Endothelial cell of umbilical vein (primary cell): ENCODE data around the gene ATP2C2.

Experiments
- EZH2 ChIP-seq: IDR thresholded peaks from 2 replicates; pipeline ENCODE4 v1.6.1; 2012; ENCODE audit warnings: borderline replicate concordance, low read depth, mild to moderate bottlenecking, moderate library complexity, low read length, inconsistent platforms; ENCODE audit not compliant: severe bottlenecking
- FOS ChIP-seq: IDR thresholded peaks from 2 replicates; pipeline ENCODE4 v1.6.1; 2011; ENCODE audit warnings: mild to moderate bottlenecking, low read length, moderate library complexity, borderline replicate concordance; ENCODE audit not compliant: insufficient read depth
- MAX ChIP-seq: IDR thresholded peaks from 2 replicates; pipeline ENCODE4 v1.6.1; 2011; ENCODE audit not compliant: insufficient read depth, insufficient read length
- MYC ChIP-seq: IDR thresholded peaks from one replicate; pipeline ENCODE4 v1.6.1; 2011; ENCODE audit warnings: mild to moderate bottlenecking, low read depth, low read length
- POLR2A ChIP-seq: IDR thresholded peaks from 2 replicates; pipeline ENCODE4 v1.6.1; 2012; ENCODE audit warnings: low read depth, mild to moderate bottlenecking, control low read depth, low read length
- POLR2AphosphoS5 ChIP-seq: IDR thresholded peaks from 2 replicates; pipeline ENCODE4 v1.6.1; 2012; ENCODE audit warnings: low read depth, mild to moderate bottlenecking, control low read depth, low read length, moderate library complexity; ENCODE audit not compliant: insufficient read depth
- TF ChIP-seq, protein P1 (sequence below), 2 donors: IDR thresholded peaks; 1 replicate in 1 of 2; 2 replicates in 1 of 2; pipeline ENCODE4 v1.5.1; 2011; ENCODE audit warnings: low read length in 2 of 2, mild to moderate bottlenecking in 2 of 2, moderate library complexity in 2 of 2, control low read depth in 1 of 2, inconsistent platforms in 1 of 2, low read depth in 1 of 2; ENCODE audit not compliant: insufficient read depth in 1 of 2; ENCODE audit errors: extremely low read depth in 1 of 2

DNA sequence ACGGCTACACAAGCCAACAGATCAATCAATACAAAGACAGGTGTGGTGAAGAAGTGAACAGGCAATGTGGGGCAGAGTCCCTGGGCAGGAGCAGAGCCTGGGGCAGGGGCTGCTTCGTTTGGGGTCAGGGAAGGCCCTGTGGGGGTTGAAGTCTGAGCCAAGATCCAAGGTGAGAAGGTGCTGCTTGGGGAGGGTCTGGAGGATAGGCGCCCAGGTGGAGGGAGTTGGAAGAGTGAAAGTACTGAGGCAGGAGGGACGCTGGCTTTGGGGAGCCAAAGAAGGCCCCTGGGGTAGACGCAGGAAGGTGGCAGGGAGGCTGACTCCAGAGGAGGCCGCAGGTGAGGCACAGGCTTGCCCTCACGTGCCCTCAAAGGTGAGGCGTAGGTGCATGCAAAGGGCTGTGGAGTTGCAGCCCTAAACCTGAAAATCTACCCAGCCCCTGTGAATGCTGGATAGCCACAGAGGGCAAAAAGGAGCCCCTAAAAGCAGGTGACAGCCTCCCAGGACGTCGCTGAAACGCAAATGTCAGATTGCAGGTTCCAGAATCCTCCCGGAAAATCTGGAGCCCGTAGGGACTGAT is 40.3 kb upstream of the ATP2C2 start:
- TF ChIP-seq POLR2A, result no peak
- TF ChIP-seq, protein P1, sequence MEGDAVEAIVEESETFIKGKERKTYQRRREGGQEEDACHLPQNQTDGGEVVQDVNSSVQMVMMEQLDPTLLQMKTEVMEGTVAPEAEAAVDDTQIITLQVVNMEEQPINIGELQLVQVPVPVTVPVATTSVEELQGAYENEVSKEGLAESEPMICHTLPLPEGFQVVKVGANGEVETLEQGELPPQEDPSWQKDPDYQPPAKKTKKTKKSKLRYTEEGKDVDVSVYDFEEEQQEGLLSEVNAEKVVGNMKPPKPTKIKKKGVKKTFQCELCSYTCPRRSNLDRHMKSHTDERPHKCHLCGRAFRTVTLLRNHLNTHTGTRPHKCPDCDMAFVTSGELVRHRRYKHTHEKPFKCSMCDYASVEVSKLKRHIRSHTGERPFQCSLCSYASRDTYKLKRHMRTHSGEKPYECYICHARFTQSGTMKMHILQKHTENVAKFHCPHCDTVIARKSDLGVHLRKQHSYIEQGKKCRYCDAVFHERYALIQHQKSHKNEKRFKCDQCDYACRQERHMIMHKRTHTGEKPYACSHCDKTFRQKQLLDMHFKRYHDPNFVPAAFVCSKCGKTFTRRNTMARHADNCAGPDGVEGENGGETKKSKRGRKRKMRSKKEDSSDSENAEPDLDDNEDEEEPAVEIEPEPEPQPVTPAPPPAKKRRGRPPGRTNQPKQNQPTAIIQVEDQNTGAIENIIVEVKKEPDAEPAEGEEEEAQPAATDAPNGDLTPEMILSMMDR (IDR thresholded peaks at IDR 0.05; ENCODE audit: extremely low read depth in 1 of 2, insufficient read depth in 1 of 2, low read depth in 1 of 2, low read length in 2 of 2), result no peak
- no peak for TF ChIP-seq MAX
- no peak for TF ChIP-seq MYC
- TF ChIP-seq POLR2AphosphoS5, result no peak
- no peak for TF ChIP-seq FOS
- no peak for TF ChIP-seq EZH2
